K562 (cell line): Measurements from ENCODE around the gene SERPINH1. TPM values are rescaled to one million over a fixed set of nuclear protein-coding genes. Genes with fewer than 3 reads are reported as not detected.

Experiments
- ERF ChIP-seq: fragments of 450-650 bp; formaldehyde crosslinking; IDR thresholded peaks from 2 replicates; pipeline ENCODE4 v1.4.0; 2020; ENCODE audit warnings: mild to moderate bottlenecking, mixed read lengths
- JUND ChIP-seq, 2 experiments: IDR thresholded peaks; 2 replicates in 1 of 2; 3 replicates in 1 of 2; pipeline ENCODE4 v1.6.1; 2011; ENCODE audit warnings: borderline replicate concordance in 2 of 2, low read depth in 2 of 2, low read length in 2 of 2, improper control_type of control experiment in 1 of 2, missing biosample characterization in 1 of 2, missing genetic modification characterization in 1 of 2, missing genetic modification reagents in 1 of 2
- L3MBTL2 ChIP-seq: fragments of 450-650 bp; IDR thresholded peaks from 2 replicates; pipeline ENCODE4 v1.6.1; 2016; ENCODE audit warnings: mild to moderate bottlenecking, moderate library complexity
- TBL1XR1 ChIP-seq, 2 experiments: IDR thresholded peaks; 2 replicates each; pipeline ENCODE4 v1.6.1; 2012; ENCODE audit warnings: improper control_type of control experiment in 2 of 2, low read length in 2 of 2, mild to moderate bottlenecking in 1 of 2
- ZBED1 ChIP-seq: IDR thresholded peaks from 2 replicates; pipeline ENCODE4 v1.6.1; 2014
- ZNF212 ChIP-seq: fragments of 450-650 bp; formaldehyde crosslinking; IDR thresholded peaks from 2 replicates; pipeline ENCODE4 v1.4.0; 2020; ENCODE audit warnings: mild to moderate bottlenecking
- ZNF263 ChIP-seq: sonication (generic); formaldehyde crosslinking; IDR thresholded peaks from 2 replicates; pipeline ENCODE4 v1.8.0; 2022; ENCODE audit warnings: mild to moderate bottlenecking, missing genetic modification reagents, borderline replicate concordance
- ZNF311 ChIP-seq: fragments of 250-450 bp; sonication (Bioruptor Pico); IDR thresholded peaks from 2 replicates; pipeline ENCODE4 v1.4.0; 2020; ENCODE audit warnings: mild to moderate bottlenecking, moderate library complexity
- ZNF347 ChIP-seq: fragments of 450-650 bp; formaldehyde crosslinking; IDR thresholded peaks from 2 replicates; pipeline ENCODE4 v1.4.0; 2020; ENCODE audit warnings: low read depth, mild to moderate bottlenecking, moderate library complexity
- polyA plus RNA-seq, 8 experiments: library from polyadenylated mRNA; depleted of rRNA in 4 of 8; stranded (reverse) in 5 of 8; unstranded in 3 of 8; fragments of >200 nt; fragmentation: Nextera tagmentation in 2 of 8; fragmentation: Illumina TruSeq in 1 of 8; extraction: Ambion mirVana in 2 of 8; extraction: Trizol in 1 of 8; gene quantifications; 2 replicates each; pipeline versions ENCODE4 v1.2.1 to v1.2.3, GENCODE V29; 2011 to 2014; ENCODE audit warnings: inconsistent platforms in 1 of 8, missing spikeins in 1 of 8
- total RNA-seq, 7 experiments: library from RNA; depleted of rRNA in 6 of 7; stranded (reverse); fragments of >200 nt in 6 of 7; fragmentation: Illumina TruSeq in 2 of 7; extraction: Trizol in 2 of 7; gene quantifications; 2 replicates each; pipeline versions ENCODE4 v1.2.1 to v1.2.3, GENCODE V29; 2011 to 2021; ENCODE audit warnings: low replicate concordance in 1 of 7
- TF ChIP-seq, protein P1 (sequence below): fragments of 250-450 bp; sonication (Bioruptor Pico); IDR thresholded peaks from 2 replicates; pipeline ENCODE4 v1.5.0; 2020; ENCODE audit warnings: mild to moderate bottlenecking, borderline replicate concordance
- TF ChIP-seq, protein P2 (sequence below): fragments of 200-400 bp; formaldehyde crosslinking; IDR thresholded peaks from 2 replicates; pipeline ENCODE4 v1.6.1; 2017; ENCODE audit warnings: mild to moderate bottlenecking, low read depth, low read length, moderate library complexity
- TF ChIP-seq, protein P3 (sequence below): fragments of 450-650 bp; IDR thresholded peaks from 2 replicates; pipeline ENCODE4 v1.6.1; 2014; ENCODE audit warnings: low read depth, mild to moderate bottlenecking, moderate library complexity, borderline replicate concordance
- TF ChIP-seq, protein P4 (sequence below), 2 experiments: fragments of 450-650 bp; conservative IDR thresholded peaks; 2 replicates each; pipeline ENCODE4 v1.6.1; 2017; ENCODE audit warnings: mild to moderate bottlenecking in 2 of 2, moderate library complexity in 2 of 2
- TF ChIP-seq, protein P5 (sequence below): fragments of 200-800 bp; sonication (Bioruptor generic); IDR thresholded peaks from 2 replicates; pipeline ENCODE4 v1.6.1; 2017; ENCODE audit warnings: missing genetic modification characterization, missing compliant biosample characterization

Gene SERPINH1
- total and polyA plus RNA-seq, 9 of the 15 experiments (the other 6 are each of a cell fraction or from before 2014, with no cell fraction given): 2.8 to 106 (median 67.9) TPM

DNA sequence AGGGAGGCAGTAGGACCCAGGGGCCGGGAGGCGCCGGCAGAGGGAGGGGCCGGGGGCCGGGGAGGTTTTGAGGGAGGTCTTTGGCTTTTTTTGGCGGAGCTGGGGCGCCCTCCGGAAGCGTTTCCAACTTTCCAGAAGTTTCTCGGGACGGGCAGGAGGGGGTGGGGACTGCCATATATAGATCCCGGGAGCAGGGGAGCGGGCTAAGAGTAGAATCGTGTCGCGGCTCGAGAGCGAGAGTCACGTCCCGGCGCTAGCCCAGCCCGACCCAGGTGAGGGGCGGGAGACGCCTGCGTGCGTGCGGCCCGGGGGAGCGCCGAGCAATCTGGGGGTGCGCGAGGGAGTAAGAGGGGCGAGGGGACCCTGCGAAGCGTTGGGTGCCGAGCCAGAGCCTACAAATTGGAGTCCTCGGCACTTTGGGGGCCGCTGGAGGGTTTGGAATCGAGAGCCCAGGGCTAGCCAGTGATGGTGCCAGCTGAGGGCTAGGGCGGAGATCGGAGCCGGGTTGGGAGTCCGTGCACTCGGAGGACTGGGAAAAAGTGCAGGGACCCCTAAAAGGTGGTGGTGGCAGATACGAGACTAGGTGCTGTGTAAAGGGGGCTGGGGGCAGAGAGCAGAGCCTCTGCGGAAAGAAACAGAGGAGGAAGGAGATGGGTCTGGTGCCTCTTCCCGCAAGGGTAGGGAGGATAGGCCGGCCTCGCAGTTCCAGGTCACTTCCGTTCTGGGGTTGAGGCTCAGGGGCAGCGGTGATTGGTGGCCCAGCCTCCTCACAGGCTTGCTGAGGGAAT, at the start of gene SERPINH1 (continued):
- TF ChIP-seq, protein P1, sequence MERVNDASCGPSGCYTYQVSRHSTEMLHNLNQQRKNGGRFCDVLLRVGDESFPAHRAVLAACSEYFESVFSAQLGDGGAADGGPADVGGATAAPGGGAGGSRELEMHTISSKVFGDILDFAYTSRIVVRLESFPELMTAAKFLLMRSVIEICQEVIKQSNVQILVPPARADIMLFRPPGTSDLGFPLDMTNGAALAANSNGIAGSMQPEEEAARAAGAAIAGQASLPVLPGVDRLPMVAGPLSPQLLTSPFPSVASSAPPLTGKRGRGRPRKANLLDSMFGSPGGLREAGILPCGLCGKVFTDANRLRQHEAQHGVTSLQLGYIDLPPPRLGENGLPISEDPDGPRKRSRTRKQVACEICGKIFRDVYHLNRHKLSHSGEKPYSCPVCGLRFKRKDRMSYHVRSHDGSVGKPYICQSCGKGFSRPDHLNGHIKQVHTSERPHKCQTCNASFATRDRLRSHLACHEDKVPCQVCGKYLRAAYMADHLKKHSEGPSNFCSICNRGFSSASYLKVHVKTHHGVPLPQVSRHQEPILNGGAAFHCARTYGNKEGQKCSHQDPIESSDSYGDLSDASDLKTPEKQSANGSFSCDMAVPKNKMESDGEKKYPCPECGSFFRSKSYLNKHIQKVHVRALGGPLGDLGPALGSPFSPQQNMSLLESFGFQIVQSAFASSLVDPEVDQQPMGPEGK (CRISPR knock-in tag): no peak
- TF ChIP-seq ERF (0 out of 2 replicates have a peak, but pooled peaks have one; percentile 26), JUND (IDR thresholded peaks at IDR 0.05; ENCODE audit: borderline replicate concordance, low read depth, low read length) (no peak), JUND (tag; IDR thresholded peaks at IDR 0.05; ENCODE audit: borderline replicate concordance, low read depth, low read length) (no peak; the same call in 2 of the 3 replicates), TBL1XR1 (IDR thresholded peaks at IDR 0.05; ENCODE audit: low read length in 2 of 2) (no peak), ZBED1 (peak; percentile 80), ZNF212 (CRISPR knock-in tag) (no peak), ZNF263 (no peak), ZNF311 (CRISPR knock-in tag) (no peak), L3MBTL2 (peak; percentile 41; the same call in 1 of the 2 replicates), ZNF347 (CRISPR knock-in tag) (no peak)
- TF ChIP-seq, protein P2, sequence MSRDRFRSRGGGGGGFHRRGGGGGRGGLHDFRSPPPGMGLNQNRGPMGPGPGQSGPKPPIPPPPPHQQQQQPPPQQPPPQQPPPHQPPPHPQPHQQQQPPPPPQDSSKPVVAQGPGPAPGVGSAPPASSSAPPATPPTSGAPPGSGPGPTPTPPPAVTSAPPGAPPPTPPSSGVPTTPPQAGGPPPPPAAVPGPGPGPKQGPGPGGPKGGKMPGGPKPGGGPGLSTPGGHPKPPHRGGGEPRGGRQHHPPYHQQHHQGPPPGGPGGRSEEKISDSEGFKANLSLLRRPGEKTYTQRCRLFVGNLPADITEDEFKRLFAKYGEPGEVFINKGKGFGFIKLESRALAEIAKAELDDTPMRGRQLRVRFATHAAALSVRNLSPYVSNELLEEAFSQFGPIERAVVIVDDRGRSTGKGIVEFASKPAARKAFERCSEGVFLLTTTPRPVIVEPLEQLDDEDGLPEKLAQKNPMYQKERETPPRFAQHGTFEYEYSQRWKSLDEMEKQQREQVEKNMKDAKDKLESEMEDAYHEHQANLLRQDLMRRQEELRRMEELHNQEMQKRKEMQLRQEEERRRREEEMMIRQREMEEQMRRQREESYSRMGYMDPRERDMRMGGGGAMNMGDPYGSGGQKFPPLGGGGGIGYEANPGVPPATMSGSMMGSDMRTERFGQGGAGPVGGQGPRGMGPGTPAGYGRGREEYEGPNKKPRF: no peak
- TF ChIP-seq, protein P3, sequence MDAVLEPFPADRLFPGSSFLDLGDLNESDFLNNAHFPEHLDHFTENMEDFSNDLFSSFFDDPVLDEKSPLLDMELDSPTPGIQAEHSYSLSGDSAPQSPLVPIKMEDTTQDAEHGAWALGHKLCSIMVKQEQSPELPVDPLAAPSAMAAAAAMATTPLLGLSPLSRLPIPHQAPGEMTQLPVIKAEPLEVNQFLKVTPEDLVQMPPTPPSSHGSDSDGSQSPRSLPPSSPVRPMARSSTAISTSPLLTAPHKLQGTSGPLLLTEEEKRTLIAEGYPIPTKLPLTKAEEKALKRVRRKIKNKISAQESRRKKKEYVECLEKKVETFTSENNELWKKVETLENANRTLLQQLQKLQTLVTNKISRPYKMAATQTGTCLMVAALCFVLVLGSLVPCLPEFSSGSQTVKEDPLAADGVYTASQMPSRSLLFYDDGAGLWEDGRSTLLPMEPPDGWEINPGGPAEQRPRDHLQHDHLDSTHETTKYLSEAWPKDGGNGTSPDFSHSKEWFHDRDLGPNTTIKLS: 0 out of 2 replicates have a peak, but pooled peaks have one; percentile 14
- TF ChIP-seq, protein P4, sequence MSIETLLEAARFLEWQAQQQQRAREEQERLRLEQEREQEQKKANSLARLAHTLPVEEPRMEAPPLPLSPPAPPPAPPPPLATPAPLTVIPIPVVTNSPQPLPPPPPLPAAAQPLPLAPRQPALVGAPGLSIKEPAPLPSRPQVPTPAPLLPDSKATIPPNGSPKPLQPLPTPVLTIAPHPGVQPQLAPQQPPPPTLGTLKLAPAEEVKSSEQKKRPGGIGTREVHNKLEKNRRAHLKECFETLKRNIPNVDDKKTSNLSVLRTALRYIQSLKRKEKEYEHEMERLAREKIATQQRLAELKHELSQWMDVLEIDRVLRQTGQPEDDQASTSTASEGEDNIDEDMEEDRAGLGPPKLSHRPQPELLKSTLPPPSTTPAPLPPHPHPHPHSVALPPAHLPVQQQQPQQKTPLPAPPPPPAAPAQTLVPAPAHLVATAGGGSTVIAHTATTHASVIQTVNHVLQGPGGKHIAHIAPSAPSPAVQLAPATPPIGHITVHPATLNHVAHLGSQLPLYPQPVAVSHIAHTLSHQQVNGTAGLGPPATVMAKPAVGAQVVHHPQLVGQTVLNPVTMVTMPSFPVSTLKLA (conservative IDR thresholded peaks at IDR 0.05): 0 out of 4 replicates have a peak, but pooled peaks of 1 of the 2 experiments have one; percentile 44
- TF ChIP-seq, protein P5, sequence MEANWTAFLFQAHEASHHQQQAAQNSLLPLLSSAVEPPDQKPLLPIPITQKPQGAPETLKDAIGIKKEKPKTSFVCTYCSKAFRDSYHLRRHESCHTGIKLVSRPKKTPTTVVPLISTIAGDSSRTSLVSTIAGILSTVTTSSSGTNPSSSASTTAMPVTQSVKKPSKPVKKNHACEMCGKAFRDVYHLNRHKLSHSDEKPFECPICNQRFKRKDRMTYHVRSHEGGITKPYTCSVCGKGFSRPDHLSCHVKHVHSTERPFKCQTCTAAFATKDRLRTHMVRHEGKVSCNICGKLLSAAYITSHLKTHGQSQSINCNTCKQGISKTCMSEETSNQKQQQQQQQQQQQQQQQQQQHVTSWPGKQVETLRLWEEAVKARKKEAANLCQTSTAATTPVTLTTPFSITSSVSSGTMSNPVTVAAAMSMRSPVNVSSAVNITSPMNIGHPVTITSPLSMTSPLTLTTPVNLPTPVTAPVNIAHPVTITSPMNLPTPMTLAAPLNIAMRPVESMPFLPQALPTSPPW (CRISPR knock-in tag): peak; percentile 96
